ENCODE results near the gene NCAM2.

NCAM2 gene

GRCh38 chr21:21345296-21345695, 347.1 kb downstream of the NCAM2 start:
- no peak for DNase-seq (ENCODE audit: low read depth)
- TF ChIP-seq, protein P1, sequence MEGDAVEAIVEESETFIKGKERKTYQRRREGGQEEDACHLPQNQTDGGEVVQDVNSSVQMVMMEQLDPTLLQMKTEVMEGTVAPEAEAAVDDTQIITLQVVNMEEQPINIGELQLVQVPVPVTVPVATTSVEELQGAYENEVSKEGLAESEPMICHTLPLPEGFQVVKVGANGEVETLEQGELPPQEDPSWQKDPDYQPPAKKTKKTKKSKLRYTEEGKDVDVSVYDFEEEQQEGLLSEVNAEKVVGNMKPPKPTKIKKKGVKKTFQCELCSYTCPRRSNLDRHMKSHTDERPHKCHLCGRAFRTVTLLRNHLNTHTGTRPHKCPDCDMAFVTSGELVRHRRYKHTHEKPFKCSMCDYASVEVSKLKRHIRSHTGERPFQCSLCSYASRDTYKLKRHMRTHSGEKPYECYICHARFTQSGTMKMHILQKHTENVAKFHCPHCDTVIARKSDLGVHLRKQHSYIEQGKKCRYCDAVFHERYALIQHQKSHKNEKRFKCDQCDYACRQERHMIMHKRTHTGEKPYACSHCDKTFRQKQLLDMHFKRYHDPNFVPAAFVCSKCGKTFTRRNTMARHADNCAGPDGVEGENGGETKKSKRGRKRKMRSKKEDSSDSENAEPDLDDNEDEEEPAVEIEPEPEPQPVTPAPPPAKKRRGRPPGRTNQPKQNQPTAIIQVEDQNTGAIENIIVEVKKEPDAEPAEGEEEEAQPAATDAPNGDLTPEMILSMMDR (IDR thresholded peaks at IDR 0.05; ENCODE audit: low read depth, low read length, missing control alignments): no peak
- no peak overlapping the region for H3K4me3 ChIP-seq (ENCODE audit: low read depth, low read length)

- DNase-seq (ENCODE audit: low read depth): no peak
- TF ChIP-seq, protein P1 (IDR thresholded peaks at IDR 0.05; ENCODE audit: low read depth, low read length, missing control alignments): no peak
- H3K4me3 ChIP-seq (ENCODE audit: low read depth, low read length): no peak overlapping the region
Measured at GRCh38 chr21:21345872-21346271, 347.7 kb downstream of the NCAM2 start.

DNA sequence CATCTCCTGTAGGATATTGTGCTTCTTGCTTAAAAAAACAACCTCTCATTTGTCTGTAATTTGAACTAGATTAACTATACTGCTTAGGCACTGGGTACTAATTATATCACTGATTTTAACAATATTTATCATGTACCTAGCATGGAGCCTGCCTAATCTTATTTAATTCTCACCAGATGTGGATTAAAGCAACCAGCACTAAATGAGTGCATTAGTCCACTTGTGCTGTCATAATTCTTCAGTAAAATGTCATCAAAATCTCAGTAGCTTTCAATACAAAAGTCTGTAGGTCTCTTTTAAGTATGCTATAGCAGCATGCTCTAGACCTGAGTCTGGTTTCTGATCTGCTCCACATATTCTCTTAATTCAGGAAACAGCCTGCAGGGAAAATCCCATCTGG, 368.1 kb downstream of the NCAM2 start:
- TF ChIP-seq, protein P1 (IDR thresholded peaks at IDR 0.05; ENCODE audit: low read depth, low read length, missing control alignments): no peak
- H3K4me3 ChIP-seq (ENCODE audit: low read depth, low read length): no peak overlapping the region
- no peak for DNase-seq (ENCODE audit: low read depth)

- TF ChIP-seq, protein P1 (IDR thresholded peaks at IDR 0.05; ENCODE audit: low read depth, low read length, missing control alignments): no peak
- no peak overlapping the region for H3K4me3 ChIP-seq (ENCODE audit: low read depth, low read length)
- no peak for DNase-seq (ENCODE audit: low read depth)
Measured at GRCh38 chr21:21367583-21367982, 369.4 kb downstream of the NCAM2 start.

DNA sequence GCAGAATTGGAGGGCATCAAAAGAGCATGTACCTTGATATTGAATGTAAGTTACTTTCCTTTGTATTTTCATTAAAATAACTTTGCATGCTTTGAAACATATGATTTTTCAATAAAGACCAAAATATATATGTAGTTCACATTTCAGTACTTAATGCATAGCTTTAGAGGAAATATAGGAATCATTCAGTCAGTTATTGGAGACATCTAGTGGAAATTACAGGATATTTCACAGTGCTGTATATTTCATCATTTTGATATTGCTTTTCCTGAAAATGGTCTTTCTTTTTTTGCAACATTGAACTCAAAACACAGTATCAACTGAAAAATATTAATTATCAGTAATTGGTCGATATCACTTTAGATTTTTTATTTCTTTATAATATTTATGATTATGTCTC, 375.8 kb downstream of the NCAM2 start:
- no peak for DNase-seq (ENCODE audit: low read depth)
- TF ChIP-seq, protein P1 (IDR thresholded peaks at IDR 0.05; ENCODE audit: low read depth, low read length, missing control alignments): no peak
- no peak overlapping the region for H3K4me3 ChIP-seq (ENCODE audit: low read depth, low read length)

DNA sequence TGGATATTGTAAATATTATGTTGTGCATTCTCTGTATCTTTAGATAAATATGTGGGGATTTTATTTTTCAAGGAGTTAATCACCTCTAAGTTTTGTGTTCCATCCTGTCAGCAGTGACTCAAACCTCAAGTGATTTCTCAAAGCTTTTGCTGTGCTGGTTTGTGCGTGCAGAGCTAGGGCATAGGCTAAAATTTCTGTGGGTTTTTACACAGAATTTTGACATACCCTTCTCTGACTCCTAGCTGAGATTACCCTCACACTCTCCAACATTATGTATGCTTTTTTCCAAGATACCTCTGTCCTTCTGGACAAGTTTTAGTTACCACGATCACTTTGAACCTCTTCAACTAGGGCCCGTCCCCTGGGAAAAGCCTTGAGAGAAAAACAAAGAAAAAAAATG, 384.9 kb downstream of the NCAM2 start:
- DNase-seq (ENCODE audit: low read depth): no peak
- no peak overlapping the region for H3K4me3 ChIP-seq (ENCODE audit: low read depth, low read length)
- TF ChIP-seq, protein P1 (IDR thresholded peaks at IDR 0.05; ENCODE audit: low read depth, low read length, missing control alignments): no peak

DNA sequence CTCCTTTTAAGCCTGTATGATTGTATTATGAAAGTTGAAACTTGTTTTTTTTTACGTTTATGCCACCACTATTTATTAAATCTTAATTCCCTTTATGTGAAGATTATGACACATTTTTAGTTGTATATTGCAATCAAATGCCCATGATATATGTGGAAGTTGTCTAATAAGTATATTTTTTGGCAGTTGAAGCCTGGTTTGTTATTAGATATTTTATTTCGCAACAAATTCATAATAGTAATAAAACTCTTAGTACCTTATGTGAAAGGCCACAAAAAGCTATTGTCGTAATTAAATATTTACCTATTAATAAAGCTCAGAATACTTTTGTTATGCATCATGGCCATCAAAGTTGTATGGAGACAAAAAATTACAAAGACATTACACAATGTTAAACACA, 386.8 kb downstream of the NCAM2 start:
- TF ChIP-seq, protein P1 (IDR thresholded peaks at IDR 0.05; ENCODE audit: low read depth, low read length, missing control alignments): no peak
- no peak for DNase-seq (ENCODE audit: low read depth)

More for the DNA sequence above, 386.8 kb downstream of the NCAM2 start:
- no peak overlapping the region for H3K4me3 ChIP-seq (ENCODE audit: low read depth, low read length)
